Keratinocyte (primary cell): ENCODE results near the gene IREB2. TPM values are rescaled to one million over a fixed set of nuclear protein-coding genes. Genes with fewer than 3 reads are reported as not detected.

Experiments used
- DNase-seq: peaks from one replicate; pipeline ENCODE4 v3.0.0-alpha.2; 2011; ENCODE audit warnings: low read depth, missing footprints, low spot score
- FAIRE-seq: peaks from 2 replicates; lab custom pipeline; 2011; peaks lifted over from hg19 to GRCh38; lab: Jason Lieb, UNC
- H2AFZ ChIP-seq: 2 replicates; pipeline ENCODE4 v1.6.0; 2012; ENCODE audit warnings: low read length, control low read depth, inconsistent platforms; ENCODE audit not compliant: control insufficient read depth
- H3K27ac ChIP-seq: 2 replicates; pipeline ENCODE4 v1.5.1; 2011; ENCODE audit warnings: low read length; ENCODE audit not compliant: control insufficient read depth, insufficient read depth
- H3K27me3 ChIP-seq: 3 replicates; pipeline ENCODE4 v1.6.0; 2011; ENCODE audit warnings: low read length; ENCODE audit not compliant: control insufficient read depth, insufficient read depth; ENCODE audit errors: extremely low read depth
- H3K36me3 ChIP-seq, 2 experiments: 2 replicates in 1 of 2; 3 replicates in 1 of 2; pipeline ENCODE4 v1.5.1; 2011; ENCODE audit warnings: low read length in 2 of 2, mild to moderate bottlenecking in 1 of 2; ENCODE audit not compliant: control insufficient read depth in 2 of 2, insufficient read depth in 2 of 2; ENCODE audit errors: extremely low read depth in 1 of 2
- H3K4me1 ChIP-seq: 3 replicates; pipeline ENCODE4 v1.5.1; 2011; ENCODE audit warnings: low read length; ENCODE audit not compliant: control insufficient read depth, insufficient read depth; ENCODE audit errors: extremely low read depth
- H3K4me2 ChIP-seq: 3 replicates; pipeline ENCODE4 v1.6.0; 2011; ENCODE audit warnings: low read depth, low read length; ENCODE audit not compliant: control insufficient read depth, insufficient read depth; ENCODE audit errors: extremely low read depth
- H3K4me3 ChIP-seq, 3 experiments: fragments of 200-600 bp in 1 of 3; sonication (generic) in 1 of 3; 2 replicates in 2 of 3; 3 replicates in 1 of 3; pipeline ENCODE4 v1.5.1; 2011 to 2016; ENCODE audit warnings: low read length in 3 of 3, mild to moderate bottlenecking in 3 of 3, control low read depth in 2 of 3, inconsistent platforms in 1 of 3, low read depth in 1 of 3, mixed read lengths in 1 of 3, mixed run types in 1 of 3, moderate library complexity in 1 of 3; ENCODE audit not compliant: control insufficient read depth in 2 of 3, insufficient read depth in 2 of 3; ENCODE audit errors: extremely low read depth in 1 of 3
- H3K79me2 ChIP-seq: 2 replicates; pipeline ENCODE4 v1.6.0; 2012; ENCODE audit warnings: low read length; ENCODE audit not compliant: control insufficient read depth, insufficient read depth
- H3K9ac ChIP-seq: 3 replicates; pipeline ENCODE4 v1.6.0; 2011; ENCODE audit warnings: low read length; ENCODE audit not compliant: control insufficient read depth, insufficient read depth; ENCODE audit errors: extremely low read depth
- H3K9me1 ChIP-seq: 3 replicates; pipeline ENCODE4 v1.6.0; 2011; ENCODE audit warnings: low read length; ENCODE audit not compliant: control insufficient read depth, insufficient read depth; ENCODE audit errors: extremely low read depth
- H3K9me3 ChIP-seq: 2 replicates; pipeline ENCODE4 v1.5.1; 2012; ENCODE audit warnings: low read depth, low read length; ENCODE audit not compliant: control insufficient read depth
- H4K20me1 ChIP-seq: 3 replicates; pipeline ENCODE4 v1.6.0; 2011; ENCODE audit warnings: low read length; ENCODE audit not compliant: control insufficient read depth, insufficient read depth; ENCODE audit errors: extremely low read depth
- CTCF ChIP-seq, 3 experiments: IDR thresholded peaks in 1 of 3; conservative IDR thresholded peaks in 1 of 3; optimal IDR thresholded peaks in 1 of 3; 2 replicates in 2 of 3; 3 replicates in 1 of 3; pipeline versions ENCODE3 to v1.5.1; 2011; ENCODE audit warnings: low read length in 3 of 3, mild to moderate bottlenecking in 3 of 3, moderate library complexity in 2 of 3, control low read depth in 1 of 3, inconsistent platforms in 1 of 3; ENCODE audit not compliant: insufficient read depth in 2 of 3; ENCODE audit errors: extremely low read depth in 1 of 3
- EZH2 ChIP-seq: IDR thresholded peaks from one replicate; pipeline ENCODE4 v1.6.1; 2012; ENCODE audit warnings: inconsistent platforms, mild to moderate bottlenecking, low read length, moderate library complexity
- dilution Hi-C: fragments of 300-500 bp; cut with MboI; formaldehyde crosslinking; loops from one replicate; pipeline ENCODE4 v1.7.0; 2020; ENCODE audit warnings: low sequenced_read_pairs; ENCODE audit not compliant: extremely low pct_ligation_motif_present
- polyA plus RNA-seq, 5 experiments: library from polyadenylated mRNA; depleted of rRNA in 3 of 5; stranded (reverse) in 3 of 5; stranded (forward) in 1 of 5; unstranded in 1 of 5; fragments of >200 nt; gene quantifications; 1 replicate in 1 of 5; 2 replicates in 3 of 5; 3 replicates in 1 of 5; pipeline versions ENCODE4 v1.2.1 to v1.2.3, GENCODE V29; 2011 to 2012; ENCODE audit warnings: missing spikeins in 2 of 5, low read depth in 1 of 5, low replicate concordance in 1 of 5

The IREB2 gene
- polyA plus RNA-seq, 1 donor (not counting 4 experiments of a cell fraction or from before 2014, with no cell fraction given): 20.5 TPM

GRCh38 chr15:78533331-78533730, 95.3 kb downstream of the IREB2 start:
- Histone ChIP-seq H3K9me1 (no peaks in the 10 kb centered on the region), H3K27ac (no peak overlapping the region), H3K4me1 (no peaks in the 10 kb centered on the region), H3K79me2 (no peaks in the 10 kb centered on the region), H3K9me3 (no peaks in the 10 kb centered on the region), H3K36me3 (no peaks in the 10 kb centered on the region), H3K27me3 (no peaks in the 10 kb centered on the region), H2AFZ (no peak overlapping the region), H3K4me3 (no peak overlapping the region), H3K9ac (no peak overlapping the region), H3K4me2 (no peak overlapping the region), H4K20me1 (no peaks in the 10 kb centered on the region)
- dilution Hi-C loops: no loop called here
- FAIRE-seq (no peak), DNase-seq (no peak)
- TF ChIP-seq CTCF (optimal IDR thresholded peaks at IDR 0.05 in 1 of 3, IDR thresholded peaks at IDR 0.05 in 1 of 3, conservative IDR thresholded peaks at IDR 0.05 in 1 of 3; ENCODE audit: extremely low read depth in 1 of 3, insufficient read depth in 2 of 3, low read length in 3 of 3) (no peak), EZH2 (no peak)

- no peaks in the 10 kb centered on the region for H3K36me3 ChIP-seq
- no peak overlapping the region for H3K27ac ChIP-seq
- no peaks in the 10 kb centered on the region for H4K20me1 ChIP-seq
- FAIRE-seq (no peak), DNase-seq (no peak)
- H3K4me1 ChIP-seq: no peaks in the 10 kb centered on the region
- dilution Hi-C loops: no loop called here
- H3K9ac ChIP-seq: no peak overlapping the region
- H2AFZ ChIP-seq: no peak overlapping the region
- TF ChIP-seq CTCF (optimal IDR thresholded peaks at IDR 0.05 in 1 of 3, IDR thresholded peaks at IDR 0.05 in 1 of 3, conservative IDR thresholded peaks at IDR 0.05 in 1 of 3; ENCODE audit: extremely low read depth in 1 of 3, insufficient read depth in 2 of 3, low read length in 3 of 3): no peak
- no peak for TF ChIP-seq EZH2
- no peaks in the 10 kb centered on the region for H3K9me1 ChIP-seq
- no peak overlapping the region for H3K4me2 ChIP-seq
- no peak overlapping the region for H3K4me3 ChIP-seq
- H3K27me3 ChIP-seq: no peaks in the 10 kb centered on the region
- H3K79me2 ChIP-seq: peaks cover 8% of the 10 kb centered on the region
- H3K9me3 ChIP-seq: no peaks in the 10 kb centered on the region
These were observed 98.1 kb downstream of the IREB2 start for GRCh38 chr15:78536134-78536533.
